Breast epithelium (tissue), 3 donors: ENCODE results near the gene ATP6AP2.

ENCODE experiments used
- POLR2A ChIP-seq: fragments of 450-650 bp; IDR thresholded peaks from one replicate; pipeline ENCODE4 v1.6.1; 2016; ENCODE audit warnings: antibody characterized with exemption, mild to moderate bottlenecking, moderate library complexity
- POLR2AphosphoS5 ChIP-seq, 3 donors: sonication (generic); formaldehyde crosslinking; IDR thresholded peaks; one replicate each; pipeline ENCODE4 v1.6.1; 2017; ENCODE audit warnings: antibody characterized with exemption in 3 of 3
- TF ChIP-seq, protein P1 (sequence below), 3 donors: fragments of 450-650 bp; IDR thresholded peaks; one replicate each; pipeline ENCODE4 v1.5.1; 2016 to 2017; ENCODE audit warnings: antibody characterized with exemption in 3 of 3, mild to moderate bottlenecking in 3 of 3, moderate library complexity in 3 of 3

DNA sequence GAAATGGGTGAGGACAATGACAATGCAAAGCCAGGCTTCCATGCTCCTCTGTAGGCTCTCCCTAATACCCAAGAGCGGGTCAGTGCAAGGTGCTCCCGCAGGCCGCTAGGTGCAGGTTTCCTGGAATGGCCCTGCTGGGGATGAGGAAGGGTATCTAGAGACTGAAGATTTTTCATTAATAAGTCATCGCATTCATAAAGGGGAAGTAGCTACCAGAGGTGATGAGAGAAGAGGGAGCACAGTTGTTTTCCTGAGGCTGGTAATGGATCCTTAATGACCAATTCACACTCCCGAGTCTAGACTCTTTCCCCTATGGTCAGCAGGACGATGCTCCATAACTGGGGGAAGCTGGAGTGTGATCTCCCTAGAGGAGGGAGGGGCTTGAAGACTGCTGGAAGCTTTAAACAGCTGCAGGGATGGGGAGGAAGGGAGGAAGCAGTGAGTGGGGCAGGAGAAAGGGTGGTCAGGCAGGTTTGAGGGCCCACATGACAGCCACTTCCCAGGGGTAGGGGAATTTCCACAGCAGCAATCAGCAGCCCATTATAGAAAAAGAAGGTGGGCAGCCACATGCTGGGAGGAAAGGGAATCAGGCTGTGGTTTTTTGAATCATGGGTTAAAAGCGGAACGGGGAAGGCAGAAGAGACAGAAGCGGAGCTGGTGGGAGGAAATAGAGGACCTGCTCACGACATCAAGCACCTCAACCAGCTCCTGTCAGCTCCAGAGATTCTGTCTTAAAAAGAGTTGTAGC lies 10.2 kb upstream of the ATP6AP2 start:
- TF ChIP-seq, protein P1, sequence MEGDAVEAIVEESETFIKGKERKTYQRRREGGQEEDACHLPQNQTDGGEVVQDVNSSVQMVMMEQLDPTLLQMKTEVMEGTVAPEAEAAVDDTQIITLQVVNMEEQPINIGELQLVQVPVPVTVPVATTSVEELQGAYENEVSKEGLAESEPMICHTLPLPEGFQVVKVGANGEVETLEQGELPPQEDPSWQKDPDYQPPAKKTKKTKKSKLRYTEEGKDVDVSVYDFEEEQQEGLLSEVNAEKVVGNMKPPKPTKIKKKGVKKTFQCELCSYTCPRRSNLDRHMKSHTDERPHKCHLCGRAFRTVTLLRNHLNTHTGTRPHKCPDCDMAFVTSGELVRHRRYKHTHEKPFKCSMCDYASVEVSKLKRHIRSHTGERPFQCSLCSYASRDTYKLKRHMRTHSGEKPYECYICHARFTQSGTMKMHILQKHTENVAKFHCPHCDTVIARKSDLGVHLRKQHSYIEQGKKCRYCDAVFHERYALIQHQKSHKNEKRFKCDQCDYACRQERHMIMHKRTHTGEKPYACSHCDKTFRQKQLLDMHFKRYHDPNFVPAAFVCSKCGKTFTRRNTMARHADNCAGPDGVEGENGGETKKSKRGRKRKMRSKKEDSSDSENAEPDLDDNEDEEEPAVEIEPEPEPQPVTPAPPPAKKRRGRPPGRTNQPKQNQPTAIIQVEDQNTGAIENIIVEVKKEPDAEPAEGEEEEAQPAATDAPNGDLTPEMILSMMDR (IDR thresholded peaks at IDR 0.05) = no peak
- TF ChIP-seq POLR2A (no peak), POLR2AphosphoS5 (IDR thresholded peaks at IDR 0.05) (no peak)
